DMS114 treated with DMSO at 0.1 percent for 48 hours (cell line): ENCODE results near the gene KIAA0825.
"Not testable (repeated sequence)": the region's sequence is repeated elsewhere in the genome, so short reads cannot be mapped to it uniquely, and the experiment has no call there.

Experiments
- DNase-seq: peaks from one replicate; lab custom pipeline; 2025; ENCODE audit not compliant: unreplicated experiment; lab: John Stamatoyannopoulos, UW

The KIAA0825 gene

GRCh38 chr5:94575196-94575595 is 43.2 kb downstream of the KIAA0825 start:
- no peak for DNase-seq

- not testable (repeated sequence) for DNase-seq
Observed at GRCh38 chr5:94573349-94573748, 45.1 kb downstream of the KIAA0825 start.

GRCh38 chr5:94571415-94571814 is 47.0 kb downstream of the KIAA0825 start:
- DNase-seq = no peak

- no peak for DNase-seq
Observed at GRCh38 chr5:94564812-94565211, 53.6 kb downstream of the KIAA0825 start.

GRCh38 chr5:94562327-94562971 is 56.0 kb downstream of the KIAA0825 start:
- no peak for DNase-seq

GRCh38 chr5:94558028-94558427 is 60.4 kb downstream of the KIAA0825 start:
- DNase-seq = no peak

GRCh38 chr5:94551858-94552257 is 66.5 kb downstream of the KIAA0825 start:
- no peak for DNase-seq

- no peak for DNase-seq
Observed at GRCh38 chr5:94545870-94546625, 72.4 kb downstream of the KIAA0825 start.

- no peak for DNase-seq
Observed at GRCh38 chr5:94544875-94545547, 73.4 kb downstream of the KIAA0825 start.

- no peak for DNase-seq
Observed at GRCh38 chr5:94544031-94544650, 74.3 kb downstream of the KIAA0825 start.

GRCh38 chr5:94540856-94541494 is 77.4 kb downstream of the KIAA0825 start:
- DNase-seq = no peak

GRCh38 chr5:94538260-94538659 is 80.1 kb downstream of the KIAA0825 start:
- no peak for DNase-seq

- DNase-seq = no peak
Observed at GRCh38 chr5:94526706-94527105, 91.7 kb downstream of the KIAA0825 start.

GRCh38 chr5:94524841-94525697 is 93.3 kb downstream of the KIAA0825 start:
- peak; percentile 30 for DNase-seq

- no peak for DNase-seq
Observed at GRCh38 chr5:94523018-94523417, 95.4 kb downstream of the KIAA0825 start.

GRCh38 chr5:94522117-94522516 is 96.3 kb downstream of the KIAA0825 start:
- peak; percentile 16 for DNase-seq

- no peak for DNase-seq
Observed at GRCh38 chr5:94517490-94518488, 100.6 kb downstream of the KIAA0825 start.

GRCh38 chr5:94516148-94516547 is 102.3 kb downstream of the KIAA0825 start:
- no peak for DNase-seq
